Measurements from ENCODE around the gene CDK2AP2. TPM values are rescaled to one million over a fixed set of nuclear protein-coding genes. Genes with fewer than 3 reads are reported as not detected.

The CDK2AP2 gene
- total and polyA plus RNA-seq, 2 donors (not counting 1 experiment from before 2014, with no cell fraction given) = 62.7 to 112 TPM

GRCh38 chr11:67493548-67494370 lies 14.2 kb downstream of the CDK2AP2 start:
- POLR2A ChIA-PET = interaction anchor here (0.7 to 1.0 kb wide), 2 partner anchors 81 to 92 kb away, joined by 3 read pairs; partner anchors contain the start of gene PPP1CA
- CTCF ChIA-PET = no interaction called here
- WGBS (ENCODE audit: insufficient coverage) = 96% methylated on average over 65 of the region's 65 CpGs
- no peaks in the 10 kb centered on the region for H3K9me3 ChIP-seq (ENCODE audit: control extremely low read depth in 1 of 3, control insufficient read depth in 2 of 3, insufficient read depth in 1 of 3, low read length in 2 of 3)
- no peaks in the 10 kb centered on the region for H3K27me3 ChIP-seq (replicated peaks in 1 of 4; ENCODE audit: control extremely low read depth in 1 of 4, control insufficient read depth in 3 of 4, insufficient read depth in 4 of 4, low read length in 3 of 4)
- Mint-ChIP-seq H3K4me3 (no peak overlapping the region), H3K27ac (no peak overlapping the region), H3K4me1 (peaks cover 2% of the 10 kb centered on the region), H3K9me3 (ENCODE audit: insufficient read depth) (no peaks in the 10 kb centered on the region), H3K27me3 (no peaks in the 10 kb centered on the region)
- no peaks in the 10 kb centered on the region for H3K4me1 ChIP-seq (ENCODE audit: control insufficient read depth in 2 of 2, insufficient read depth in 2 of 2, low read length in 2 of 2)
- ATAC-seq (ENCODE audit: low read depth) (no peak), DNase-seq (no peak)
- peaks cover 0 to 87% of the 10 kb centered on the region in 2 experiments for H3K36me3 ChIP-seq (replicated peaks in 1 of 2; ENCODE audit: control extremely low read depth in 1 of 2, control insufficient read depth in 1 of 2, extremely low read depth in 1 of 2, insufficient read depth in 2 of 2, low read length in 1 of 2)
- intact Hi-C loops (cut with micrococcal nuclease) = no loop called here
- no peak overlapping the region for H3K9ac ChIP-seq (ENCODE audit: low read length)
- no peak overlapping the region for H3K27ac ChIP-seq (ENCODE audit: low read length in 2 of 2)
- TF ChIP-seq CTCF (IDR thresholded peaks at IDR 0.05) = no peak
- TF ChIP-seq EZH2 (IDR thresholded peaks at IDR 0.05; ENCODE audit: borderline replicate concordance, insufficient read depth, low read depth, low read length, poor library complexity, severe bottlenecking) = no peak
- H4K20me1 ChIP-seq (ENCODE audit: control insufficient read depth, insufficient read depth, low read length, poor library complexity, severe bottlenecking) = peaks cover 52% of the 10 kb centered on the region
- no peak overlapping the region for H3K4me2 ChIP-seq (replicated peaks; ENCODE audit: low read depth, low read length, poor library complexity, severe bottlenecking)
- H2AFZ ChIP-seq (ENCODE audit: insufficient read depth, low read depth, low read length, poor library complexity, severe bottlenecking) = no peak overlapping the region
- H3K4me3 ChIP-seq (ENCODE audit: control extremely low read depth in 1 of 5, extremely low read depth in 1 of 5, insufficient read depth in 1 of 5, low read depth in 2 of 5, low read length in 4 of 5) = no peak overlapping the region
- H3K79me2 ChIP-seq (ENCODE audit: control insufficient read depth, insufficient read depth, low read length) = peaks cover 21% of the 10 kb centered on the region
